Endothelial cell of umbilical vein (primary cell): ENCODE results near the gene PPP4C. TPM values are rescaled to one million over a fixed set of nuclear protein-coding genes. Genes with fewer than 3 reads are reported as not detected.
A peak's percentile ranks its signal among the peaks of the same experiment; 100 is the strongest.

ENCODE experiments used
- BruUV-seq: library from RNA; stranded (reverse); fragments of 400-500 nt; replicated peaks from 2 replicates; lab custom pipeline; 2021; lab: Mats Ljungman, UMichigan
- CTCF ChIA-PET: fragments of 300-600, 350-600 bp; sonication (Branson Sonifier 250); formaldehyde crosslinking; loops from one replicate; lab custom pipeline; 2021; ENCODE audit warnings: antibody characterized with exemption, inconsistent platforms; lab: Charles Lee
- POLR2A ChIA-PET: fragments of 300-600, 350-600 bp; sonication (Branson Sonifier 250); formaldehyde crosslinking; loops from one replicate; lab custom pipeline; 2021; ENCODE audit warnings: antibody characterized with exemption, inconsistent platforms; lab: Charles Lee
- DNase-seq: peaks from one replicate; pipeline ENCODE4 v3.0.0-alpha.2; 2011; ENCODE audit warnings: low read depth, low spot score
- FAIRE-seq: peaks from 2 replicates; lab custom pipeline; 2011; peaks lifted over from hg19 to GRCh38; lab: Jason Lieb, UNC
- H2AFZ ChIP-seq: 2 replicates; pipeline ENCODE4 v1.6.0; 2012; ENCODE audit warnings: low read depth, low read length, control low read depth, inconsistent platforms
- H3K27ac ChIP-seq: 2 replicates; pipeline ENCODE4 v1.5.1; 2011; ENCODE audit warnings: low read depth, mild to moderate bottlenecking, control low read depth, low read length, moderate library complexity; ENCODE audit not compliant: insufficient read depth
- H3K27me3 ChIP-seq, 2 experiments: 2 replicates each; pipeline versions ENCODE4 v1.6.0 to v1.6.1; 2011; ENCODE audit warnings: low read length in 2 of 2, mixed read lengths in 1 of 2; ENCODE audit not compliant: control insufficient read depth in 2 of 2, insufficient read depth in 2 of 2
- H3K36me3 ChIP-seq, 2 experiments: 2 replicates in 1 of 2; 3 replicates in 1 of 2; pipeline ENCODE4 v1.5.1; 2011; ENCODE audit warnings: low read length in 2 of 2, mild to moderate bottlenecking in 1 of 2, moderate library complexity in 1 of 2; ENCODE audit not compliant: control insufficient read depth in 2 of 2, insufficient read depth in 2 of 2; ENCODE audit errors: extremely low read depth in 1 of 2
- H3K4me1 ChIP-seq: 3 replicates; pipeline ENCODE4 v1.5.1; 2011; ENCODE audit warnings: mild to moderate bottlenecking, low read length; ENCODE audit not compliant: control insufficient read depth, insufficient read depth; ENCODE audit errors: extremely low read depth
- H3K4me2 ChIP-seq: 2 replicates; pipeline ENCODE4 v1.6.1; 2011; ENCODE audit warnings: low read length, control low read depth, mixed read lengths; ENCODE audit not compliant: insufficient read depth
- H3K4me3 ChIP-seq, 3 experiments: fragments of 200-600 bp in 1 of 3; sonication (generic), shearing (Covaris generic) in 1 of 3; replicated peaks in 1 of 3; 2 replicates each; pipeline ENCODE4 v1.5.1; 2011 to 2016; ENCODE audit warnings: control low read depth in 3 of 3, low read length in 3 of 3, mild to moderate bottlenecking in 2 of 3, inconsistent platforms in 1 of 3, low read depth in 1 of 3, moderate library complexity in 1 of 3; ENCODE audit not compliant: insufficient read depth in 1 of 3
- H3K79me2 ChIP-seq: 2 replicates; pipeline ENCODE4 v1.6.0; 2012; ENCODE audit warnings: low read length, inconsistent platforms; ENCODE audit not compliant: control insufficient read depth, insufficient read depth
- H3K9ac ChIP-seq: replicated peaks from 2 replicates; pipeline ENCODE3; 2011; ENCODE audit warnings: low read length, control low read depth; ENCODE audit not compliant: insufficient read depth; ENCODE audit errors: extremely low read depth
- H3K9me1 ChIP-seq: replicated peaks from 3 replicates; pipeline ENCODE4 v1.6.0; 2011; ENCODE audit warnings: mild to moderate bottlenecking, low read length; ENCODE audit not compliant: control insufficient read depth, insufficient read depth; ENCODE audit errors: extremely low read depth
- H3K9me3 ChIP-seq: replicated peaks from 2 replicates; pipeline ENCODE4 v1.5.1; 2012; ENCODE audit warnings: low read length, inconsistent platforms; ENCODE audit not compliant: control insufficient read depth, insufficient read depth
- H4K20me1 ChIP-seq: replicated peaks from 2 replicates; pipeline ENCODE3; 2011; ENCODE audit warnings: mild to moderate bottlenecking, low read length; ENCODE audit not compliant: control insufficient read depth, insufficient read depth; ENCODE audit errors: extremely low read depth
- CTCF ChIP-seq, 2 donors: IDR thresholded peaks; 1 replicate in 1 of 2; 2 replicates in 1 of 2; pipeline ENCODE4 v1.5.1; 2011; ENCODE audit warnings: low read length in 2 of 2, mild to moderate bottlenecking in 2 of 2, moderate library complexity in 2 of 2, control low read depth in 1 of 2, inconsistent platforms in 1 of 2, low read depth in 1 of 2; ENCODE audit not compliant: insufficient read depth in 1 of 2; ENCODE audit errors: extremely low read depth in 1 of 2
- EZH2 ChIP-seq: IDR thresholded peaks from 2 replicates; pipeline ENCODE4 v1.6.1; 2012; ENCODE audit warnings: borderline replicate concordance, low read depth, mild to moderate bottlenecking, moderate library complexity, low read length, inconsistent platforms; ENCODE audit not compliant: severe bottlenecking
- JUN ChIP-seq: IDR thresholded peaks from 2 replicates; pipeline ENCODE4 v1.6.1; 2011; ENCODE audit warnings: borderline replicate concordance, low read depth; ENCODE audit not compliant: insufficient read length, insufficient read depth
- POLR2A ChIP-seq: IDR thresholded peaks from 2 replicates; pipeline ENCODE4 v1.6.1; 2012; ENCODE audit warnings: low read depth, mild to moderate bottlenecking, control low read depth, low read length
- dilution Hi-C: fragments of 300-500 bp; cut with MboI; formaldehyde crosslinking; loops from one replicate; pipeline ENCODE4 v1.15.0; 2019; ENCODE audit warnings: low sequenced_read_pairs; ENCODE audit not compliant: extremely low pct_ligation_motif_present
- intact Hi-C: fragments of 100-400 bp; cut with micrococcal nuclease; formaldehyde crosslinking; loops from one replicate; pipeline ENCODE4 v1.10.0; 2022
- polyA plus RNA-seq, 4 experiments: library from polyadenylated mRNA; depleted of rRNA in 3 of 4; stranded (reverse) in 3 of 4; unstranded in 1 of 4; fragments of >200 nt; gene quantifications; 2 replicates each; pipeline versions ENCODE4 v1.2.1 to v1.2.3, GENCODE V29; 2011 to 2012; ENCODE audit warnings: missing spikeins in 1 of 4
- total RNA-seq: library from RNA; stranded (reverse); gene quantifications from 2 replicates; pipeline ENCODE4 v1.2.3, GENCODE V29; 2021

The PPP4C gene
- total and polyA plus RNA-seq, 2 donors (not counting 3 experiments of a cell fraction or from before 2014, with no cell fraction given), result 167 to 327 TPM

GRCh38 chr16:30031477-30031918 lies 44.3 kb upstream of the PPP4C start:
- peaks cover 19 to 20% of the 10 kb centered on the region in 2 experiments for H3K27me3 ChIP-seq
- H3K9ac ChIP-seq, result no peak overlapping the region
- DNase-seq (no peak), FAIRE-seq (no peak)
- H3K9me1 ChIP-seq, result no peaks in the 10 kb centered on the region
- ChIA-PET POLR2A (interaction anchor here (0.7 kb wide), 1 partner anchor 34 kb away, joined by 3 read pairs; the partner anchor contains the start of gene ALDOA), CTCF (interaction anchor here (0.5 to 3.1 kb wide), 29 partner anchors 8 to 567 kb away, joined by 3 to 79 read pairs (median 4); partner anchors contain the start of genes C16orf92, PAGR1, TAOK2 and TBX6)
- H3K9me3 ChIP-seq, result no peaks in the 10 kb centered on the region
- H3K36me3 ChIP-seq, result no peaks in the 10 kb centered on the region
- BruUV-seq, result no TSS peak
- TF ChIP-seq JUN, result no peak
- TF ChIP-seq EZH2, result no peak
- no peak overlapping the region for H3K4me2 ChIP-seq
- no peak overlapping the region for H2AFZ ChIP-seq
- H3K4me1 ChIP-seq, result no peaks in the 10 kb centered on the region
- no peak overlapping the region for H3K27ac ChIP-seq
- no peaks in the 10 kb centered on the region for H3K79me2 ChIP-seq
- dilution Hi-C loops, result no loop called here
- no peaks in the 10 kb centered on the region for H4K20me1 ChIP-seq
- H3K4me3 ChIP-seq, result no peak overlapping the region
- intact Hi-C loops, result no loop called here

GRCh38 chr16:30032083-30032819 lies 43.5 kb upstream of the PPP4C start:
- Histone ChIP-seq H3K79me2 (no peaks in the 10 kb centered on the region), H4K20me1 (no peaks in the 10 kb centered on the region), H3K9me3 (no peaks in the 10 kb centered on the region), H3K27ac (no peak overlapping the region), H3K4me1 (no peaks in the 10 kb centered on the region), H3K27me3 (peaks cover 19 to 20% of the 10 kb centered on the region in 2 experiments), H3K36me3 (no peaks in the 10 kb centered on the region), H3K4me2 (no peak overlapping the region), H3K4me3 (no peak overlapping the region), H3K9ac (no peak overlapping the region), H2AFZ (no peak overlapping the region), H3K9me1 (no peaks in the 10 kb centered on the region)
- FAIRE-seq (peak; percentile 93), DNase-seq (peak; percentile 56)
- no TSS peak for BruUV-seq
- intact Hi-C loops (loop anchor here (1.0 to 2.0 kb wide), 2 partner anchors 23 to 332 kb away; no protein-coding TSS in a partner anchor), dilution Hi-C loops (no loop called here)
- CTCF ChIA-PET, result interaction anchor here (0.5 to 3.1 kb wide), 46 partner anchors 8 to 566 kb away, joined by 3 to 79 read pairs (median 3); partner anchors contain the start of genes ASPHD1, C16orf92, PAGR1 and TAOK2
- no peak for TF ChIP-seq JUN
- no peak for TF ChIP-seq POLR2A
- TF ChIP-seq CTCF (IDR thresholded peaks at IDR 0.05; ENCODE audit: extremely low read depth in 1 of 2, insufficient read depth in 1 of 2, low read depth in 1 of 2, low read length in 2 of 2), result peak; percentile 75 to 80
- POLR2A ChIA-PET, result interaction anchor here (0.7 kb wide), 1 partner anchor 33 kb away, joined by 3 read pairs; the partner anchor contains the start of gene ALDOA
